Sigmoid colon (tissue), 4 donors: ENCODE measurements around the gene DAPK1.

Experiments
- CTCF ChIP-seq, 4 experiments: fragments of 450-650 bp in 3 of 4; fragments of 200-600 bp in 1 of 4; IDR thresholded peaks; one replicate each; pipeline ENCODE4 v1.5.1; 2016 to 2019; ENCODE audit warnings: antibody characterized with exemption in 4 of 4, mild to moderate bottlenecking in 3 of 4, moderate library complexity in 2 of 4
- EP300 ChIP-seq, 4 donors: sonication (generic); formaldehyde crosslinking; IDR thresholded peaks; one replicate each; pipeline ENCODE4 v1.6.1; 2017; ENCODE audit warnings: antibody characterized with exemption in 4 of 4
- POLR2A ChIP-seq, 2 donors: fragments of 450-650 bp; IDR thresholded peaks; one replicate each; pipeline ENCODE4 v1.6.1; 2016; ENCODE audit warnings: antibody characterized with exemption in 2 of 2, mild to moderate bottlenecking in 2 of 2, moderate library complexity in 2 of 2
- POLR2AphosphoS5 ChIP-seq, 4 donors: sonication (generic); formaldehyde crosslinking; IDR thresholded peaks; one replicate each; pipeline ENCODE4 v1.6.1; 2017; ENCODE audit warnings: antibody characterized with exemption in 4 of 4

GRCh38 chr9:87596862-87597261 lies 99.2 kb downstream of the DAPK1 start:
- no peak for TF ChIP-seq CTCF (IDR thresholded peaks at IDR 0.05)
- TF ChIP-seq POLR2A (IDR thresholded peaks at IDR 0.05), result no peak
- peak in 3 of 4 donors; percentile 10 to 31 (median 30) for TF ChIP-seq POLR2AphosphoS5 (IDR thresholded peaks at IDR 0.05)
- TF ChIP-seq EP300 (IDR thresholded peaks at IDR 0.05), result no peak
